HEK293T (cell line): ENCODE results near the gene HTRA1.

Experiments
- CTCF ChIA-PET: fragments of 350-600 bp; formaldehyde crosslinking; extraction: SDS; loops from one replicate; lab custom pipeline; 2021; ENCODE audit warnings: antibody characterized with exemption, inconsistent platforms; lab: Yijun Ruan, JAX
- POLR2A ChIA-PET: fragments of 350-600 bp; formaldehyde crosslinking; extraction: SDS; loops from one replicate; lab custom pipeline; 2020; ENCODE audit warnings: antibody characterized with exemption, inconsistent platforms; lab: Yijun Ruan, JAX
- DNase-seq: peaks from one replicate; pipeline ENCODE4 v3.0.0; 2012; ENCODE audit warnings: mixed read lengths; ENCODE audit errors: extremely low spot score
- ARNT ChIP-seq: fragments of 450-650 bp; IDR thresholded peaks from 2 replicates; pipeline ENCODE4 v1.6.1; 2017; ENCODE audit warnings: mild to moderate bottlenecking
- BHLHE40 ChIP-seq: fragments of 450-650 bp; IDR thresholded peaks from 2 replicates; pipeline ENCODE4 v1.6.1; 2016; ENCODE audit warnings: mild to moderate bottlenecking, moderate library complexity, borderline replicate concordance
- CTBP1 ChIP-seq: fragments of 450-650 bp; IDR thresholded peaks from 2 replicates; pipeline ENCODE4 v1.6.1; 2016; ENCODE audit warnings: borderline replicate concordance
- ELF4 ChIP-seq: fragments of 450-650 bp; IDR thresholded peaks from 2 replicates; pipeline ENCODE4 v1.6.1; 2017; ENCODE audit warnings: antibody characterized with exemption
- FOXA1 ChIP-seq: fragments of 450-650 bp; IDR thresholded peaks from 2 replicates; pipeline ENCODE4 v1.6.1; 2016; ENCODE audit warnings: mild to moderate bottlenecking
- FOXK2 ChIP-seq: fragments of 450-650 bp; IDR thresholded peaks from 2 replicates; pipeline ENCODE4 v1.6.1; 2016; ENCODE audit warnings: mild to moderate bottlenecking
- FOXM1 ChIP-seq: fragments of 450-650 bp; IDR thresholded peaks from 2 replicates; pipeline ENCODE4 v1.6.1; 2017; ENCODE audit warnings: mild to moderate bottlenecking, borderline replicate concordance
- HDGF ChIP-seq: fragments of 450-650 bp; IDR thresholded peaks from 2 replicates; pipeline ENCODE4 v1.6.1; 2017; ENCODE audit warnings: antibody characterized with exemption, borderline replicate concordance
- L3MBTL2 ChIP-seq: fragments of 450-650 bp; conservative IDR thresholded peaks from 2 replicates; pipeline ENCODE4 v1.6.1; 2016; ENCODE audit warnings: mild to moderate bottlenecking
- LEF1 ChIP-seq: fragments of 450-650 bp; IDR thresholded peaks from 2 replicates; pipeline ENCODE4 v1.6.1; 2017; ENCODE audit warnings: mild to moderate bottlenecking, borderline replicate concordance
- NFRKB ChIP-seq: fragments of 450-650 bp; IDR thresholded peaks from 2 replicates; pipeline ENCODE4 v1.6.1; 2016; ENCODE audit warnings: mild to moderate bottlenecking, moderate library complexity
- PKNOX1 ChIP-seq: fragments of 450-650 bp; IDR thresholded peaks from 2 replicates; pipeline ENCODE4 v1.6.1; 2016
- SP1 ChIP-seq: fragments of 450-650 bp; IDR thresholded peaks from 2 replicates; pipeline ENCODE4 v1.6.1; 2017
- SUZ12 ChIP-seq: fragments of 450-650 bp; IDR thresholded peaks from 2 replicates; pipeline ENCODE4 v1.6.1; 2016; ENCODE audit warnings: mild to moderate bottlenecking
- TARDBP ChIP-seq: fragments of 450-650 bp; IDR thresholded peaks from 2 replicates; pipeline ENCODE4 v1.6.1; 2016
- ZNF384 ChIP-seq: fragments of 450-650 bp; IDR thresholded peaks from 2 replicates; pipeline ENCODE4 v1.6.1; 2016

The HTRA1 gene

GRCh38 chr10:122461367-122461728 is at the start of gene HTRA1:
Gene HTRA1 (plus strand): TSS chr10:122461553. CDS start chr10:122461653, 100 bp downstream.
- ChIA-PET CTCF (no interaction called here), POLR2A (no interaction called here)
- peak; percentile 78 for DNase-seq
- TF ChIP-seq ELF4: no peak
- TF ChIP-seq FOXA1: no peak
- TF ChIP-seq LEF1: no peak
- TF ChIP-seq FOXK2: no peak
- no peak for TF ChIP-seq PKNOX1
- no peak for TF ChIP-seq CTBP1
- TF ChIP-seq HDGF: no peak

DNA sequence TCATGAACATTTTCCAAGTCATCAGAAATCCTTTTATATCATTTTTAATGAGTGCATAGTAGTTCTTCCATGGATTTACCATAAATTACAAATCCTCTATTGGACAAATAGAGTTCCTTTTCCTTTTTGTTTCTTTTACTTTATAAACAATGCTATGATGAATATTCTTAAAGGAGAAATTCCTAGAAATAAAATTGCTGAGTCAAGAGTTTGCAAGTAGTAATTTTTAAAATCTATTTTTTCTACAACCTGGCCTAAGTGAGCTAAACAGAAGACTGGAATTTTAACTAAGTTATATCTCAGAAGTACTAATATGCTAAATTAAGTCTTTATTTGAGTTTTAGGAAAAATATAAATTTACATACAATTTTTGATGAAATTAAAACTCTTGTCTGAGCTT is 48.0 kb upstream of the HTRA1 start:
- no peak for DNase-seq
- ChIA-PET POLR2A (no interaction called here), CTCF (no interaction called here)
- no peak for TF ChIP-seq LEF1
- TF ChIP-seq FOXA1: no peak
- no peak for TF ChIP-seq SUZ12
- TF ChIP-seq SP1: no peak
- no peak for TF ChIP-seq TARDBP
- no peak for TF ChIP-seq ELF4
- no peak for TF ChIP-seq ARNT
- TF ChIP-seq BHLHE40: no peak
- TF ChIP-seq ZNF384: no peak
- no peak for TF ChIP-seq CTBP1
- TF ChIP-seq L3MBTL2: no peak
- no peak for TF ChIP-seq NFRKB
- TF ChIP-seq FOXK2: no peak
- no peak for TF ChIP-seq HDGF
- no peak for TF ChIP-seq FOXM1

- ChIA-PET CTCF (no interaction called here), POLR2A (no interaction called here)
- TF ChIP-seq BHLHE40 (no peak), FOXA1 (no peak), NFRKB (no peak), ELF4 (no peak), PKNOX1 (no peak), ZNF384 (no peak), LEF1 (no peak), SP1 (no peak), FOXM1 (no peak), ARNT (no peak)
- no peak for DNase-seq
Measured at GRCh38 chr10:122417667-122418066, 43.7 kb upstream of the HTRA1 start.

- ChIA-PET POLR2A (no interaction called here), CTCF (interaction anchor here (1.5 kb wide), 1 partner anchor 121 kb away, joined by 4 read pairs; no protein-coding TSS in a partner anchor)
- TF ChIP-seq CTBP1: no peak
- TF ChIP-seq ZNF384: no peak
- no peak for TF ChIP-seq HDGF
- TF ChIP-seq SP1: no peak
- TF ChIP-seq FOXK2: no peak
- TF ChIP-seq FOXM1: no peak
- TF ChIP-seq BHLHE40: no peak
- TF ChIP-seq PKNOX1: no peak
- TF ChIP-seq TARDBP: no peak
- TF ChIP-seq LEF1: no peak
- no peak for TF ChIP-seq L3MBTL2
- TF ChIP-seq ARNT: no peak
- no peak for TF ChIP-seq FOXA1
- no peak for TF ChIP-seq ELF4
- TF ChIP-seq SUZ12: no peak
- TF ChIP-seq NFRKB: no peak
- no peak for DNase-seq
Measured at GRCh38 chr10:122419016-122419415, 42.3 kb upstream of the HTRA1 start.

DNA sequence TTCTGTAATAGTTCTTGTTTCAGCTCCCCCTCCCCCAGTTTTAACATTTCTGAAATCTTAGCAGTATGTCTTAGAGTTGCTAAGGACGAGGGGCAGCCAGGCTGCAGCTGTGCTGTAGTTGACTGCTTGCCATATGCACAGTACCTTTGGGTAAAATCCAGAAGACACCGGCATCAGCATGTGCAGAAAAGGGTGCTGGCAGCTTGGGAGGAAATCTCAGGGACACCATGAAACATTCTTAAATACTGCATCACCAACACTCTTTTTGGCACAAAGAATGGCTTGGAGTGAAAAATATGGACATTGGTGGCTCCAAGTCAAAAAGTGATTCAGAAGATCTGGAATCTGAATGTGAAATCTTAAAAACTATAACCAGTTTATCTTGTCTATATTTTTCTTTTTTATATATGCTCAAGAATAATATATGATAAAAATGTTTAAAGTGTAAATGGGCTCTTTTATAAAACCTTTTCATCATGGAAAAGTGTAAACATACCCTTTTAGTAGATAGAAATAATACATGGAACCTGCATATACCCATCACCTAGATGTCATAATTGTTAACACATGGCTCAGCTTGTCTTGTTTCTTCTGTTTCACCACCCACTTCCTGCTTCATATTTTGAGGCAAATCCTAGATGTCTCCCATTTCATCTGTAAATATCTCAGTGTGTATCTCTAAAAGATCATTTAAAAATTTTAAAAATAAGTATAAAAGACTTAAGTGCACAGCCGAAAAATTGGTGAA is 41.3 kb upstream of the HTRA1 start:
- CTCF ChIA-PET: no interaction called here
- DNase-seq: no peak
- POLR2A ChIA-PET: no interaction called here
- TF ChIP-seq NFRKB: no peak
- no peak for TF ChIP-seq CTBP1
- TF ChIP-seq HDGF: no peak
- no peak for TF ChIP-seq L3MBTL2
- no peak for TF ChIP-seq ZNF384
- TF ChIP-seq SUZ12: no peak
- no peak for TF ChIP-seq ARNT

DNA sequence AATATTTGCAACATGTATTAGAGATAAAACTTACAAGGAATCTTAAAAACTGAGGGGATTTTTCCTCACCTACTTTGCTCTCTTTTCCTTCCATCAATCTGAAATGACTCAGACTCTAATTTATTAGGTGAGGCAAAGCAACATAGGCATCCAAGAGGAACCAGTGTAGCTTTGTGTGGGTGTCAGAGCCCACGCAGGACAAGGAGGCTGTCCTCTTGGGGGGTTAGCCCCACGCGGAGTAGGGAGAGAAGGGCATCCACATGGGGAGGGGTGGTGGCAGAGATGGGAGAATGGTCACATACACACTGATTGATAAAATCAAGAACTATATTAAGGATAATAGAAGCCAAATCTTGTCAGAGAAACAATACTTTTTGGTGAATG is 40.7 kb upstream of the HTRA1 start:
- TF ChIP-seq LEF1 (no peak), HDGF (no peak), FOXM1 (no peak), NFRKB (no peak), L3MBTL2 (no peak), SP1 (no peak), FOXK2 (no peak), FOXA1 (no peak), ARNT (no peak), ELF4 (no peak), PKNOX1 (no peak), SUZ12 (no peak), TARDBP (no peak), CTBP1 (no peak), BHLHE40 (no peak), ZNF384 (no peak)
- CTCF ChIA-PET: no interaction called here
- no peak for DNase-seq
- POLR2A ChIA-PET: no interaction called here
